Neural cell (in vitro differentiated cells): ENCODE measurements around the gene GMDS.

Source experiments
- EP300 ChIP-seq: fragments of 450-650 bp; conservative IDR thresholded peaks from 2 replicates; pipeline ENCODE4 v1.6.1; 2014; ENCODE audit warnings: antibody characterized with exemption, mild to moderate bottlenecking, moderate library complexity; ENCODE audit not compliant: poor library complexity, severe bottlenecking
- EZH2 ChIP-seq: fragments of 200-600, 300-800 bp; shearing (Covaris generic), sonication (generic); IDR thresholded peaks from 2 replicates; pipeline ENCODE4 v1.6.1; 2014; ENCODE audit warnings: antibody characterized with exemption, low read length, borderline replicate concordance, mild to moderate bottlenecking; ENCODE audit not compliant: insufficient read depth, poor library complexity, severe bottlenecking
- MXI1 ChIP-seq: fragments of 450-650 bp; conservative IDR thresholded peaks from 2 replicates; pipeline ENCODE4 v1.6.1; 2014; ENCODE audit warnings: antibody characterized with exemption, mild to moderate bottlenecking; ENCODE audit not compliant: poor library complexity, severe bottlenecking
- POLR2AphosphoS5 ChIP-seq: IDR thresholded peaks from 2 replicates; pipeline ENCODE4 v1.6.1; 2012
- RAD21 ChIP-seq: fragments of 450-650 bp; conservative IDR thresholded peaks from 2 replicates; pipeline ENCODE4 v1.6.1; 2014; ENCODE audit warnings: antibody characterized with exemption, mild to moderate bottlenecking, moderate library complexity
- REST ChIP-seq: IDR thresholded peaks from 2 replicates; pipeline ENCODE4 v1.6.1; 2012; ENCODE audit warnings: borderline replicate concordance
- SMC3 ChIP-seq: fragments of 450-650 bp; conservative IDR thresholded peaks from 2 replicates; pipeline ENCODE4 v1.6.1; 2014; ENCODE audit warnings: antibody characterized with exemption, mild to moderate bottlenecking, moderate library complexity; ENCODE audit not compliant: poor library complexity
- TAF1 ChIP-seq: IDR thresholded peaks from 2 replicates; pipeline ENCODE4 v1.6.1; 2012; ENCODE audit warnings: low read depth
- TF ChIP-seq, protein P1 (sequence below): fragments of 450-650 bp; IDR thresholded peaks from 2 replicates; pipeline ENCODE4 v1.5.1; 2014; ENCODE audit warnings: antibody characterized with exemption, mild to moderate bottlenecking, moderate library complexity; ENCODE audit not compliant: poor library complexity, severe bottlenecking

- TF ChIP-seq, protein P1, sequence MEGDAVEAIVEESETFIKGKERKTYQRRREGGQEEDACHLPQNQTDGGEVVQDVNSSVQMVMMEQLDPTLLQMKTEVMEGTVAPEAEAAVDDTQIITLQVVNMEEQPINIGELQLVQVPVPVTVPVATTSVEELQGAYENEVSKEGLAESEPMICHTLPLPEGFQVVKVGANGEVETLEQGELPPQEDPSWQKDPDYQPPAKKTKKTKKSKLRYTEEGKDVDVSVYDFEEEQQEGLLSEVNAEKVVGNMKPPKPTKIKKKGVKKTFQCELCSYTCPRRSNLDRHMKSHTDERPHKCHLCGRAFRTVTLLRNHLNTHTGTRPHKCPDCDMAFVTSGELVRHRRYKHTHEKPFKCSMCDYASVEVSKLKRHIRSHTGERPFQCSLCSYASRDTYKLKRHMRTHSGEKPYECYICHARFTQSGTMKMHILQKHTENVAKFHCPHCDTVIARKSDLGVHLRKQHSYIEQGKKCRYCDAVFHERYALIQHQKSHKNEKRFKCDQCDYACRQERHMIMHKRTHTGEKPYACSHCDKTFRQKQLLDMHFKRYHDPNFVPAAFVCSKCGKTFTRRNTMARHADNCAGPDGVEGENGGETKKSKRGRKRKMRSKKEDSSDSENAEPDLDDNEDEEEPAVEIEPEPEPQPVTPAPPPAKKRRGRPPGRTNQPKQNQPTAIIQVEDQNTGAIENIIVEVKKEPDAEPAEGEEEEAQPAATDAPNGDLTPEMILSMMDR: no peak
- TF ChIP-seq REST (no peak), RAD21 (no peak), POLR2AphosphoS5 (no peak), EP300 (no peak), SMC3 (no peak), EZH2 (no peak), MXI1 (no peak), TAF1 (no peak)
These were observed 514.5 kb downstream of the GMDS start for GRCh38 chr6:1730882-1731281.
